Stimulated activated CD4-positive, alpha-beta T cell treated with anti-CD3 and anti-CD28 coated beads, Interleukin-4, amount 100 ng/mL, for 24 hours (primary cell): ENCODE measurements around the gene FAM50A.
"Not testable (repeated sequence)": the region's sequence is repeated elsewhere in the genome, so short reads cannot be mapped to it uniquely, and the experiment has no call there.

Experiments
- DNase-seq: peaks from one replicate; pipeline ENCODE4 v3.0.0-alpha.2; 2020

The FAM50A gene

DNA sequence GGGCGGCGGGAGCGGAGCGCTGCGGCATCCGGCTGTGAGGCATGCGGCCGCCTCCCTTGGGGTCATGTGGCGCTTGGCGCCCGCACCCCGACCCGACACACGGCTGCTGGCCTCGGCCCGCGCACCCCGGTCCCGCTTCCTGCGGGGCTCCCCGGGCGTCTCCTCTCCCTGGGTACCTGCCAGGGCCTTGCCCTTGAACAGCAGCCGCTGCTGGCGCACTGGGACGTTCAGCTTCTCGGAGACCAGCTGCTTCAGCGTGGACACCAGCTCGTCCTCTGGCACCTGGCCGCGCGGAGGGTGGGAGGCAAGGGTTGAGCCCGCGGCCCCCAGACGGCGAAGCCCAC is 42.1 kb downstream of the FAM50A start:
- DNase-seq = peak; percentile 12

DNA sequence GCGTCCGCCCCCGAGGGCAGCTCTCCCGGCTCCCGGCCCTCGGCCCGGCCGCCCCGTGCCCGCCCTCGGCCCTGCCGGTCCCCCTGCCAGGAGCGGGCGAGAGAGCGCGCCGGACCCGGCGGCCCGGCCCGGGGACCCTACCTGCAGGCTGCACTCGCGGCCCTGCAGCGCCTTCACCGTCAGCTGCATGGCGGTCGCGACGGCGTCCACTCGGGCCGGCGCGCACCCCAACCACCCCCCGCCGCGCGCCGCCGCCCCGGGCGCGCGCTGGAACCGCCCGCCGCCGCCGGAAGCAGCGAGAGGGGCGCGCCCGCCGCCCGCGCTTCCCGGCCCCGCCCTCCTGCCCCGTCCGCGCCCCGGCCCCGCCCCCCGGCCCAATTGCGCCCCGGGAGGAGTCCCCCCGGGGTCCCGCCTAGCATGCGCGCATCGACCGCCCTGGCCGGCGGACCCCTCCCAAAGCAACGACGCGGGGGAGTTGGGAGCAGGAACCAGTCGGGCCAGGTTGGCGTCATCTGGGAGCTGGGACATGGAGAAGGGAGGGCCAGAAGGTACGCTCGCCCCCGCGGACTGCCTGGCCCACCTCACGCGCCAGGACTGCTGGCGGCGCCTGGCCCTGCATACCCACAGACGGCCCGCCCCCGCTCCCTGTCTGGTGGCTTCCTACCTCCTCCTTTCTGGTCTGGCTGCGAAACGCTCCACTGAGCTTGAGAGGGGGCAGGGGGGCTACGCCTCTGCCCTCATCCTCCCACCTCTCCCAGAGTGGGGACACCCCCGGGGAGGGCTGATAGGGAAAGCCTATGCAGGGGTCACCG is 42.7 kb downstream of the FAM50A start, which contains the start of gene UBL4A:
Gene UBL4A, minus strand, starts transcription at position 220 of the 812 bp plus-strand sequence. Its CDS starts 31 bp downstream, at position 189.
- DNase-seq = peak; percentile 46

DNA sequence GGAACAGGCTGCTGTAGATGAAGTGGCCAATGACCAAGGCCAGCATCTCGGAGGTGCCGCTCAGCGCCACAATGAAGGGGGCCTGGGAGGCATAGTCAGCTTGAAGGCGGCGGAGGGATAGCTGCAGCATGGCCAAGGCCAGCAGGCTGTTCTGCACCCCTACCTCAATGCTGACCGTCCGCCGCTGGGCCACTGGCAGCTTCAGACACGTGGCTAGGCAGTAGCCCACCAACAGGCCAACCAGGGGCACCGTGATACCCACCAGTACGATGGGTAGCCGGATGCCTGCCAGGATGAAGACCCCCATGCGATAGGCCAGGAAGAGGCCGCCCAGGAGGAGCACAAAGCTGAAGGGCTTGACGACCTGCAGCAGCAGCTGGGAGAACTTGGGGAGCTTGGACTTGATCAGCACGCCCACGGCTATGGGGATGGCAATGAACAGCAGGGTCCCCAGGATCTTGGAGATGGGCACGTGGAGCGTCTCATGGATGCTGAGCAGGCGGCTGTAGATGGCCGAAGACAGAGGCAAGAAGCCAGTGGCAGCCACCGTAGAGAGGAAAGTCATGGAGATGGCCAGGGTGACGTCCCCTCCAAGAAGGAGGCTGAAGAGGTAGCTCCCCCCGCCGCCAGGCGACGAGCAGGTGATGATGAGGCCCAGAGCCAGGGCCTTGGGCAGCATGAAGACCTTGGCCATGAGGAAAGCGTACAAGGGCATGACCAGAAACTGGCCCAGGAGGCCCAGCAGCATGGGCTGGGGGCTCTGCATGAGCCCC is 43.8 kb downstream of the FAM50A start:
- no peak for DNase-seq

DNA sequence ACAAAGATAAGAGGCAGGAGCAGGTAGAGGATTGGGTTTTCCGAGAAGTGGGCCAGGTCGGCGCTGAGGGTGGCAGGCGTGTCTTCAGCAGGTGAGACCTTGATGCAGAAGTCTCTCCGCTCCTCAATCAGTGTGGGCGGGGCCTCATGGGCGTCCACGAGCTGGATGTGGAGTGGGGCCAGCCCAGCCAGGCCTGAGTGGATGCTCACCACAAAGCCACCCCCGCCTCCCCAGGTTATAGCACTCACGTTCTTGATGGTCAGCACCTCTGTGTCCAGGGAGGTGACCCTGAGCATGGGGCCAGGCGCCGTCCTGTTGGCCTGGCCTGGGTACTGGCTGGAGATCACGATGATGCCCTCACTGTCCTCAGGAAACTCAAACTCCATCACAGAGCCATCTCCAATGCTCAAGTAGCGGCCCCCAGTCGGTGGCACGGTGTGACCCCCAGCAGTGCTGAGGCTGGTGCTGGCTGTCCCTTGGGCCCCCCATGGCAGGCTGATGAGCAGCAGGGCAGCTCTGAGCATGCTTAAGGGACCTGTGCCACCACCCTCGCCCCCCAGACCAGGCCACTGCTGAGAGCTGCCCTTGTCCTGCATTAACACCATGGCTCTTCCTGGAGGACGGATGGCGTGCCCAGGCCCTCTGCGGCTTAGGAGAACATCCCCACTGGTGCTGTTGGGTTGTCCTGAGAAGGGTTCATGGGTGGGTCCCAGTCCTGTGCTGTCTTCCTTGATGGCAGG is 44.6 kb downstream of the FAM50A start:
- no peak for DNase-seq

DNA sequence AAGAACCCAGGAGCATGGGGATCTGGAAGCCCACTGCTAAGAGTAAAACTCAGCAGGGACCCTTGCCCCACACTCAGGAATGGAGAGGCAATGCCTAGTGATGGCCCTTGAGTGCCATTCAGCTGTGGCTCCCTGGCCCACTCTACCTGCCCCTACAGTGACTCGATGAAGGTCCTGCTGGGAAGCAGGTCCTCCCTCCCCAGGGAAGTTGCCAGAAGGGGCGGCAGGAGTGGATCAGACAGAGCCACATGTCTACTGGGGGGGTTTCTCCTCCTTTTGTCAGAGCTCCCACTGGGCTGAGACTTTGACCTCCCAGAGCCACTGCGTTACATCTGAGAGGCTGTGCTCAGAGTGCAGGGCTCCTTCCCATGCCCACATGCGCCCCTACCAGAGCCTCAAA is 45.2 kb downstream of the FAM50A start:
- no peak for DNase-seq

DNA sequence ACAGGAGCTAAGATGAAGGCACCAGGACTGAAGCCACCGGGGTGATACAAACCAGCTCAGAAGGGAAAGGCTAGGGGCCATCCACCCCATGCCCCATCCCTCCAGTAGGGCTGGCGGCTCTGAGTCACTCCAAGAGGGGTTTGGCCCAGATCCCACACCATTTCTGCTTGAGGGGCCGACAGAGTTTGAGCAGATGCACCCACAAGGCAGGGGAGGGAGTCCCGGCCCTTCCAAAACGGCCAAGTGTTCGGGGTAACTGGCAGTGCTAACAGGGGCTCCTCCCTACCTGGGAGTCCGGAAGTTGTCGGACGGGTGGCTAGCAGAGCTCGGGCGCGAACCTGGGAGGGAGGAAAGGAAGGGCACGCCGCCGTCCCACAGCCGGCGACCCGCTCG is 46.1 kb downstream of the FAM50A start:
- peak; percentile 14 for DNase-seq

DNA sequence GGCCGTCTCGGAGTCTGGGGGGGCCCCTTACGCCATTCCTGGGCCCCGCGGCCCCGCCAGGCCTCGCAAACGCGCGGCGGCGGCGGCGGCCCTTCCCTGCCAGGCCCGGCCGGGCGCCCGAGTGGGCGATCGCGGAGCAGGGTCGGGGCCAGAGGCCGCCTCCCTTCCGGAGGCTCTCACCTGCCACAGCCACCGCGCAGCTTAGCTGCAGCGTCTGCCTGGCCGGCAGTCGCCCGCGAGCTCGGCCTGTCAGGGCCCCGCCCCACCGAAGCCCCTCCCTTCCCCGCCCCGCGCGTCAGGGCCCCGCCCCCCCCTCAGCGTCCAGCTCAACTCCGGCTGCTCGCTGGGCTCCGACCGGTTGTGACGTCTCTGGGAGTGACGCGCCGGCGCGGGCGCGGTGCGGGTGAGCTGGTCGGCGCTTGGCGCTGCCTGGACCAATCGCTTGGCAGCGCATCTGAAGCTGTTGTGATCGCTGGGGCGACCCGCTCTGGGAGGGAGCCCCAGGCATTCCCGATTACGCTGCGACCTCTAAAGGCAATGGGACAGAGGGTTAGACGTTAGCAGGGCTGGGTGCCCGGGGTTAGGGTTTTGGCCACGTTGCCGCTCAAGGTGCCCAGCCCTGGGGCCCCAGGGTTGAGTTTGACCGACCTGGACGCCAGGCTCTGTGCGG is 46.6 kb downstream of the FAM50A start, which contains the start of gene SLC10A3:
Gene SLC10A3, minus strand, starts transcription at position 216 of the 670 bp plus-strand sequence. CDS start 1,689 bp downstream, outside the sequence.
- DNase-seq = peak; percentile 87

DNA sequence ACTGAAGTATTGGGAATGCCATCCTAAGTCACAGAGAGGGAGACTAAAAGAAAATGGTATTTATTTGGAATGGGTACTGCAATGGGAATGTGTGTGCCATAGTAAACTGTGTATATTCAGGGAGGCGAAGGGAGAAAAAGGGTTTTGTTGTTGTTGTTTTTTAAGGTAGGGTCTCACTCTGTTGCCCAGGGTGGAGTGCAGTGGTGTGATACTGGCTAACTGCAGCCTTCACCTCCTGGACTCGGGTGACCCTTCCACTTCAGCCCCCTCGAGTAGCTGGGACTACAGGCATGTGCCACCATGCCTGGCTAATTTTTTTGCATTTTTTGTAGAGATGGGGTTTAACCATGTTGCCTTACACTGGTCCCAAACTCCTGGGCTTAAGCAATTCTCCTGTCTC is 50.8 kb downstream of the FAM50A start:
- DNase-seq = no peak

DNA sequence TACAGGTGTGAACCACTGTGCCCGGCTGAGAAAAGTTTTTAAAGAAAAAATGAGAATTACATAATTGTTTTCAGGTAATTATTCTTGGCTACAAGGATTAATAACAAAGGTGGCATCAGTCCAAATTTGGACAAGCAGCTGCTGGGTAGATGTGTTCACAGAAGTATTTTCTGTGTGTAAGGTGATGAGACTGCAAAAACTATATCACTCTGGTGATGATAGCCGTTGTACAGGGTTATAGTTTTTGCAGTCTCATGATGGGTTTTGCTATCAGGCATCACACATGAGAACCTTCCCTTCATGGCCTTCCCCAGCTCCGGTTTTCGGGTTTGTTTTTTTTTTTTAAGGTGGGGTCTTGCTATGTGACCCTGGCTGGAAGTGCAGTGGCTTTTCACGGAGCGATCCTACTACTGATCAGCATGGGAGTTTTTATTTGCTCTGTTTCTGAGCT is 51.6 kb downstream of the FAM50A start:
- no peak for DNase-seq

DNA sequence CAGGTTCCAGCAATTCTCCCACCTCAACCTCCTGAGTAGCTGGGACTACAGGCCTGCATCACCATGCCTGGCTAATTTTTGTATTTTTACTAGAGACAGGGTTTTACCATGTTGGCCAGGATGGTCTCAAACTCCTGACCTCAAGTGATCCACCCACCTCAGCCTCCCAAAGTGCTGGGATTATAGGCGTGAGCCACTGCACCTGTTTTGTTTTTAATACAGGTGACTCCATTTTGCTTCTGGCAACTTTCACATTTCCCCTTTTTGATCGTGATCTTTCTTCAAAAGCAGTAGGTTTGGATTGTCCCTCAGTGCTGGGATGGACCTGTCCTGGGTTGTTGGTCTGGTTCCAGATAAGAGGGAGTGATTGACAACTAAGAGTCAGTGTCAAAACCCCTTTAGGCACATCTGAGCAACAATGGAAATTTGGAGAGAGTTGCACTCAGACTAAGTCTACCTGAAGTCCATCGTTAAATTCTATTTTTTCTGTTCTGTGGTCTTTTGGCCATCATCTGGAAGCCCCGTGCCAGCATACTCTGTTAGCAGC is 52.7 kb downstream of the FAM50A start:
- not testable (repeated sequence) for DNase-seq
